GM18870 (cell line): ENCODE results near the gene SSX2IP.
"Not testable (repeated sequence)": the region's sequence is repeated elsewhere in the genome, so short reads cannot be mapped to it uniquely, and the experiment has no call there.

ENCODE experiments used
- ATAC-seq: cut with Tn5 transposase; IDR thresholded peaks from one replicate; pipeline ENCODE4 v1.9.1; 2021; ENCODE audit warnings: moderate library complexity; ENCODE audit not compliant: unreplicated experiment

SSX2IP gene

GRCh38 chr1:84620720-84621313 lies 69.4 kb downstream of the SSX2IP start:
- ATAC-seq: peak; percentile 87

GRCh38 chr1:84619383-84620102 lies 70.7 kb downstream of the SSX2IP start:
- no peak for ATAC-seq

- no peak for ATAC-seq
Observed at GRCh38 chr1:84617349-84617748, 72.9 kb downstream of the SSX2IP start.

- no peak for ATAC-seq
Observed at GRCh38 chr1:84615790-84616189, 74.5 kb downstream of the SSX2IP start.

GRCh38 chr1:84613887-84614286 lies 76.4 kb downstream of the SSX2IP start:
- no peak for ATAC-seq

- ATAC-seq: no peak
Observed at GRCh38 chr1:84613026-84613425, 77.2 kb downstream of the SSX2IP start.

- ATAC-seq: no peak
Observed at GRCh38 chr1:84611796-84612195, 78.5 kb downstream of the SSX2IP start.

- ATAC-seq: no peak
Observed at GRCh38 chr1:84611091-84611490, 79.2 kb downstream of the SSX2IP start.

GRCh38 chr1:84606977-84607376 lies 83.3 kb downstream of the SSX2IP start:
- no peak for ATAC-seq

GRCh38 chr1:84605157-84605556 lies 85.1 kb downstream of the SSX2IP start:
- ATAC-seq: no peak

GRCh38 chr1:84603941-84604830 lies 86.1 kb downstream of the SSX2IP start:
- no peak for ATAC-seq

- ATAC-seq: no peak
Observed at GRCh38 chr1:84603223-84603622, 87.0 kb downstream of the SSX2IP start.

- no peak for ATAC-seq
Observed at GRCh38 chr1:84600796-84601195, 89.5 kb downstream of the SSX2IP start.

- peak; percentile 81 for ATAC-seq
Observed at GRCh38 chr1:84598846-84599741, 91.2 kb downstream of the SSX2IP start.

GRCh38 chr1:84598418-84598817 lies 91.8 kb downstream of the SSX2IP start:
- ATAC-seq: no peak

GRCh38 chr1:84597011-84597410 lies 93.2 kb downstream of the SSX2IP start:
- no peak for ATAC-seq

- not testable (repeated sequence) for ATAC-seq
Observed at GRCh38 chr1:84594959-84595358, 95.3 kb downstream of the SSX2IP start.
